PC-3 (cell line): ENCODE measurements around the gene PROSER3.

Experiments used
- EZH2 ChIP-seq: fragments of 300-600 bp; sonication (generic); IDR thresholded peaks from one replicate; pipeline ENCODE4 v1.6.1; 2017; ENCODE audit warnings: antibody characterized with exemption, mild to moderate bottlenecking, low read length; ENCODE audit not compliant: unreplicated experiment
- EZH2phosphoT487 ChIP-seq: fragments of 300-600 bp; sonication (generic); IDR thresholded peaks from 2 replicates; pipeline ENCODE4 v1.6.1; 2018; ENCODE audit warnings: mild to moderate bottlenecking, antibody characterized with exemption, low read length, borderline replicate concordance
- TF ChIP-seq, protein P1 (sequence below): fragments of 300-600 bp; sonication (generic); conservative IDR thresholded peaks from 2 replicates; pipeline ENCODE4 v1.5.1; 2017; ENCODE audit warnings: antibody characterized with exemption, low read depth, mild to moderate bottlenecking, low read length

DNA sequence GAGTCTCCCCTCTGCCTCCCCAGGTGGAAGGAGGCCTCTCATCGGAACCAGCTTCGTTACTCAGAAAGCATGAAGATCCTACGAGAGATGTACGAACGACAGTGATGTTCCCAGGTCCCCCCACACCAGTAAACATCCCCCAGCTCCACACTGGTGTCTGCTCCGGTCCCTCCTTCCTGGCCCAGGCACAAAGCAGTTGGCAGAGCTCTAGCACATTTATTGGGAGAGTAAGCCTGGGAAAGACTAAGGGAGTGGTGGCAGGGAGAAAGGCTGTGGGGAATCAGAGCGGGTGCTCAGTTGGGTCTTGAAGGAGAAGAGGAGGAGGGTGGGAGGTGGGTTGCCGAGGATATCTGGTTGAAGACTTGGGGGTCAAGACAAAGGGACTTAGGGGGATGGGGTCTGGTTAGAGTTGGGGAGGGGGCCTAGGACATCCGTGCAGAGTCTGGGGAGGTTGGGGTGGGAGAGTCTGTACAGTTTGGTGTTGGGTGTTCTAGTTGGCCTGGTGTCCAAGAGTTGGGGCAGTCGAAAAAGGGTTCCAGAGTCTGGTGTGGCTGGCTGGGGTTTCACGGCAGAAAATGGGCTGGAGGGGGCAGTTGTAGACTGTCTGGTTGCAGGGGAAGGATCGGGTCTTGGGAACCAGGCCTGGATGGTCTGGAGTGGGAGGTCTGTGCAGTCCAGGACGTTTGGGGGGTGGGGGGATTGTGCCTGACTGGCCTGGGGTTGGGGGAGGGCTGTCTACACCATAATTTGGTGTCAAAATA, 3.4 kb upstream of the PROSER3 start:
- TF ChIP-seq, protein P1, sequence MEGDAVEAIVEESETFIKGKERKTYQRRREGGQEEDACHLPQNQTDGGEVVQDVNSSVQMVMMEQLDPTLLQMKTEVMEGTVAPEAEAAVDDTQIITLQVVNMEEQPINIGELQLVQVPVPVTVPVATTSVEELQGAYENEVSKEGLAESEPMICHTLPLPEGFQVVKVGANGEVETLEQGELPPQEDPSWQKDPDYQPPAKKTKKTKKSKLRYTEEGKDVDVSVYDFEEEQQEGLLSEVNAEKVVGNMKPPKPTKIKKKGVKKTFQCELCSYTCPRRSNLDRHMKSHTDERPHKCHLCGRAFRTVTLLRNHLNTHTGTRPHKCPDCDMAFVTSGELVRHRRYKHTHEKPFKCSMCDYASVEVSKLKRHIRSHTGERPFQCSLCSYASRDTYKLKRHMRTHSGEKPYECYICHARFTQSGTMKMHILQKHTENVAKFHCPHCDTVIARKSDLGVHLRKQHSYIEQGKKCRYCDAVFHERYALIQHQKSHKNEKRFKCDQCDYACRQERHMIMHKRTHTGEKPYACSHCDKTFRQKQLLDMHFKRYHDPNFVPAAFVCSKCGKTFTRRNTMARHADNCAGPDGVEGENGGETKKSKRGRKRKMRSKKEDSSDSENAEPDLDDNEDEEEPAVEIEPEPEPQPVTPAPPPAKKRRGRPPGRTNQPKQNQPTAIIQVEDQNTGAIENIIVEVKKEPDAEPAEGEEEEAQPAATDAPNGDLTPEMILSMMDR, result no peak
- TF ChIP-seq EZH2 (no peak), EZH2phosphoT487 (no peak)
